GM12875 (cell line): ENCODE results near the gene TSC22D2.
"Not testable (repeated sequence)": the region's sequence is repeated elsewhere in the genome, so short reads cannot be mapped to it uniquely, and the experiment has no call there.

Experiments
- H3K4me3 ChIP-seq: one replicate; pipeline ENCODE4 v1.5.1; 2011; ENCODE audit warnings: low read depth, low read length, control low read depth
- TF ChIP-seq, protein P1 (sequence below): IDR thresholded peaks from 2 replicates; pipeline ENCODE4 v1.5.1; 2011; ENCODE audit warnings: low read depth, mild to moderate bottlenecking, control low read depth, inconsistent platforms, low read length, moderate library complexity, borderline replicate concordance; ENCODE audit not compliant: insufficient read depth

The TSC22D2 gene

DNA sequence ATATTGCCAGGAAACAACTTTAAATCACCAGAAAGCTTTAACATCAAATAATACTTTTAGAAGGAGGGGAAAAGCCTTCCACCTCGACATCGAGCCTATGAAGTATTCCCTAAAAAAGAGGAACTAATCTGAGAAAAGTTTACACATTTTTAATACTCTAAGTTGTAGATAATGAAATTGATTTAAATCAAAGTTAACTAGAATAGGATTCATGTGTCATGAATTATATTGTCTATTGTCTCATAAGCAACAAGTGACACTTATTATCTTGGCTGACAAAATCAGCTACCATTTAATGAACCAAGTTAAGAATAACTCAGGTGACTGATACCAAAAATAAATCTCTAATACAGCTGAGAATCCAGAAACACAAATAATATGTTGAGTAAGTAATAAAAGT lies 56.6 kb downstream of the TSC22D2 start:
- no peak overlapping the region for H3K4me3 ChIP-seq
- TF ChIP-seq, protein P1, sequence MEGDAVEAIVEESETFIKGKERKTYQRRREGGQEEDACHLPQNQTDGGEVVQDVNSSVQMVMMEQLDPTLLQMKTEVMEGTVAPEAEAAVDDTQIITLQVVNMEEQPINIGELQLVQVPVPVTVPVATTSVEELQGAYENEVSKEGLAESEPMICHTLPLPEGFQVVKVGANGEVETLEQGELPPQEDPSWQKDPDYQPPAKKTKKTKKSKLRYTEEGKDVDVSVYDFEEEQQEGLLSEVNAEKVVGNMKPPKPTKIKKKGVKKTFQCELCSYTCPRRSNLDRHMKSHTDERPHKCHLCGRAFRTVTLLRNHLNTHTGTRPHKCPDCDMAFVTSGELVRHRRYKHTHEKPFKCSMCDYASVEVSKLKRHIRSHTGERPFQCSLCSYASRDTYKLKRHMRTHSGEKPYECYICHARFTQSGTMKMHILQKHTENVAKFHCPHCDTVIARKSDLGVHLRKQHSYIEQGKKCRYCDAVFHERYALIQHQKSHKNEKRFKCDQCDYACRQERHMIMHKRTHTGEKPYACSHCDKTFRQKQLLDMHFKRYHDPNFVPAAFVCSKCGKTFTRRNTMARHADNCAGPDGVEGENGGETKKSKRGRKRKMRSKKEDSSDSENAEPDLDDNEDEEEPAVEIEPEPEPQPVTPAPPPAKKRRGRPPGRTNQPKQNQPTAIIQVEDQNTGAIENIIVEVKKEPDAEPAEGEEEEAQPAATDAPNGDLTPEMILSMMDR = no peak

DNA sequence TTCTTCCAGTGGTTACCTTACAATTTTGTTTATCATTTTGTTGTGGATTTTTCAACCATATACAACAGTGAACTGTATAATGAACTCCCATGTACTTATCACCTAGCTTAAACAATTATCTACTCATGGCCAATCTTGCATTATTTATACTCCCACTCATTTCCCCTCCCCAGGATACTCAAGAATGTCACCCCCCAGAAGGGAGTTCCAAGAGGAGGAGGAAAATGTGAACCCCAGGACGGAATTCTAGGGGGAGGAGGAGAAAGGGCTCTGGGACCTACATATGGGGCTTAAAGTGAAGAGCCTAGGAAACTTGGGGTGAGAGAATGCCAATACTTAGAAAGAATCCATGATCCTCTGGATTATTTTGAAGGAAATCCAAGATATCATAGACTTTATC lies 59.3 kb downstream of the TSC22D2 start:
- no peak overlapping the region for H3K4me3 ChIP-seq
- TF ChIP-seq, protein P1 = no peak

DNA sequence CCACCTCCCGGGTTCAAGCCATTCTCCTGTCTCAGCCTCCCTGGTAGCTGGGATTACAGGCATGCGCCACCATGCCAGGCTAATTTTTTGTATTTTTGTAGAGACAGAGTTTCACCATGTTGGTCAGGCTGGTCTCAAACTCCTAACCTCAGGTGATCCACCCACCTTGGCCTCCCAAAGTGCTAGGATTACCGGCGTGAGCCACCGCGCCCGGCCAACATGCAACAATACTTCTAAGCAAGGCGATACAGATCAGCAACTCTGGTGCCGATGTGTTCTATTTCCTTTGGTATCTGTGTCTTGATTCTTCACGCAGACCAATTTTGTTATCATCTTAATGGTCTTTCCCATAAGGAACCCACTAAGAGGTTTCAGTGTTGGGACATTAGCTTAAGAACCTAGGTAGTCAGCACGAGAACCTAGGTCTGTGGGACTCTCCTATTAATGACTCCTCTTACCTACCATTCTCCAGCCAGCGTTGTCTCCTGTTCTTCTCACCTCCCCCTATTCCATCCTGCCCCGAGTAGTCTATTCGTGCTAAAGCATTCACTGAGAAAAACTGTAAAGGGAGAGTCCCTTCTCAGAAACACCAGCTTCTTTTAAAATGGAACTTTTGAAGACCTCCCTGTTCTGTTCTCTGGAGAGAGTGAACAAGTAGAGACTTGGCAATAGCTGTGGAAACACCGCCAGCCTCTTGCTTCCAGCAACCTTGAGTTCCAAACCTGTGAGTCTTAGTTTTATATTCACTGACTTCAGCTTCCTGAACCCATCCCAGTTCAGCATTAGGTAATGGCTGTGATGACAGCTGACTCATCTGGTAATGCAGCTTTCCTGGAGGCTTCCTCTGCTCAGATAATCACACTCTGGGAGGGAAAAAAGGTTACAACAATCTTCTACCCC lies 61.2 kb downstream of the TSC22D2 start:
- no peak overlapping the region for H3K4me3 ChIP-seq
- TF ChIP-seq, protein P1 = no peak

DNA sequence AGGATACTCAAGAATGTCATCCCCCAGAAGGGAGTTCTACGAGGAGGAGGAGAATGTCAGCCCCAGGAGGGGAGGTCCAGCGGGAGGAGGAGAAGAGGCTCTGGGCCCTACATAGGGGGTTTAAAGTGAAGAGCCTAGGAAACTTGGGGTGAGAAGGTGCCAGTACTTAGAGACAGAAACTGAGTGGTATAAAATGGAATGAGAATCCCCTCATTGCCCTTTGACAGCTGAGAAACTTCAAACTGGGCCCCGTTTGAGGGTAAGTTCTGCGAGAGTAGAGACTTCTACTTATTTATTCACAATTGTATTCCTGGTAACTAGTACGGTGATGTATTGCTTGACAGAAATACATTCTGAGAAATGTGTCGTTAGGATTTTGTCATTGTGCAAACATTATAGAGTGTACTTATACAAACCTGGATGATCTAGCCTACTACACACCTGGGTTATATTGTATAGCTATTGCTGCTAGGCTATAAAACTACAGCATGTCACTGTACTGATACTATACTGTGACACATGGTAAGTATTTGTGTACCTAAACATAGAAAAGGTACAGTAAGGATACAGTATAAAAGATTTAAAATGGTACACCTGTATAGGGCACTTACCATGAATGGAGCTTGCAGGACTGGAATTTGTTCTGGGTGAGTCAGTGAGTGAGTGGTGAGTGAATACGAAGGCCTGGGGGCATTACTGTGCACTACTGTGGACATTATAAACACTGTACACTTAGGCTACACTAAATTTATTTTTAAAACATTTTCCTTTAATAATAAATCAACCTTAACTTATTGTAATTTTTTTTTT lies 62.0 kb downstream of the TSC22D2 start:
- TF ChIP-seq, protein P1 = no peak
- H3K4me3 ChIP-seq = no peak overlapping the region

DNA sequence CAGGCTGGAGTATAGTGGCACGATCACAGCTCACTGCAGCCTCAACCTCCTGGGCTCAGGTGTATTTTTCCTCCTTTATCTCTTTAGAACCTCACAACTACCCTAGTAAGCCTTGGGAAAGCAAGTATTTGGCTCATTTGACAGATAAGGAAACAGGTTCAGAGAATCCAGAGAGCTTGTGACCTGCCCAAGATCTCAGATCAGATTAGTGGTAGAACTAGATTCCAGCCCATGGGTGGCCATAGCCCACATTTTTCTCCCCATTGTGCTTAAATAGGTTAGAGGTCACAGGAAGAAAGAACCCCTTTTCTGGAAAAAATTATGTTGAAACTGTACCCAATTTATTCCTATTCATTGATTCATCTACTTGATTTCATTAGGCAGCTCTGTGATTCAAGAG lies 64.3 kb downstream of the TSC22D2 start:
- H3K4me3 ChIP-seq = no peak overlapping the region
- TF ChIP-seq, protein P1 = no peak

DNA sequence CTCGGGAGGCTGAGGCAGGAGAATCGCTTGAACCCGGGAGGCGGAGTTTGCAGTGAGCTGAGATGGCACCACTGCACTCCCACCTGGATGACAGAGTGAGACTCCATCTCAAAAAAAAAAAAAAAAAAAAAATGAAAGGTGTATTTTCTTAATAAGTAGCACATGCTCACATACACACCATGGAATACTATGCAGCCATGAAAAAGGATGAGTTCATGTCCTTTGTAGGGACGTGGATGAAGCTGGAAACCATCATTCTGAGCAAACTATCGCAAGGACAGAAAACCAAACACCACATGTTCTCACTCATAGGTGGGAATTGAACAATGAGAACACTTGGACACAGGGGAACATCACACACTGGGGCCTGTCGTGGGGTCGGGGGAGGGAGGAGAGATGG lies 65.1 kb downstream of the TSC22D2 start:
- H3K4me3 ChIP-seq = not testable (repeated sequence)

DNA sequence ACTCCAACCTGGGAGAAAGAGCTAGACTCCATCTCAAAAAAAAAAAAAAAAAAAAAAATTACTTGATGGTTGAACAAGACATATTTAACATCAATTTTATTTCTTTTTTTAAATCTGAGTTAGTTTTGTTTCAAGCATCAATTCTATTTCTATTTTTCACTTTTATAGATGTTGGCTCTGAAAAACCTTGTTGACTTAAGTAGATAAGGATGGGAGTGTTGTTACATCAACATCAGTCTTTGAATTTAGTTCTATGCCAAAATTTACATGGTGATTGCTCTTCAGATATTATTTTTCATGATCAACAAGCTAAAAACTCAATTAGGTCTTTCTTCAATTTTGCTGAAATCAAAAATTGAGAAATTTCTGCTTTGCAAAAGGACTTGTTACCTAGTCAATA lies 71.3 kb downstream of the TSC22D2 start:
- TF ChIP-seq, protein P1 = no peak

More for the DNA sequence above, 71.3 kb downstream of the TSC22D2 start:
- no peak overlapping the region for H3K4me3 ChIP-seq
